Psoas muscle (tissue), 8 donors: ENCODE data around the gene GATA3. TPM values are rescaled to one million over a fixed set of nuclear protein-coding genes. Genes with fewer than 3 reads are reported as not detected.

ENCODE experiments used
- ATAC-seq, 4 donors: fragments of 200-7000 bp; cut with Tn5 transposase; one replicate each; pipeline ENCODE4 v1.9.1; 2020; ENCODE audit warnings: moderate library complexity in 3 of 4, mild to moderate bottlenecking in 2 of 4
- DNase-seq, 2 donors: peaks; one replicate each; pipeline ENCODE4 v3.0.0-alpha.2; 2020
- H3K27ac ChIP-seq: fragments of 200-600 bp; one replicate; pipeline ENCODE4 v1.8.0; 2022
- H3K27me3 ChIP-seq, 3 donors: fragments of 200-600 bp in 1 of 3; one replicate each; pipeline versions ENCODE4 v1.6.1 to v1.8.0; 2013 to 2022; ENCODE audit warnings: low read length in 2 of 3, mild to moderate bottlenecking in 2 of 3, moderate library complexity in 1 of 3; ENCODE audit not compliant: insufficient read depth in 3 of 3
- H3K36me3 ChIP-seq, 2 donors: fragments of 200-600 bp in 1 of 2; one replicate each; pipeline versions ENCODE4 v1.6.1 to v1.8.0; 2013 to 2022; ENCODE audit warnings: low read depth in 1 of 2, mild to moderate bottlenecking in 1 of 2, moderate library complexity in 1 of 2; ENCODE audit not compliant: insufficient read depth in 1 of 2
- H3K4me1 ChIP-seq: fragments of 200-600 bp; one replicate; pipeline ENCODE4 v1.8.0; 2022
- H3K4me3 ChIP-seq: fragments of 200-600 bp; one replicate; pipeline ENCODE4 v1.8.0; 2022; ENCODE audit warnings: mild to moderate bottlenecking
- H3K9me3 ChIP-seq: fragments of 200-600 bp; one replicate; pipeline ENCODE4 v1.8.0; 2022
- WGBS, 3 donors: extraction: QIAGEN DNeasy Blood & Tissue Kit; methylation state at CpG; one replicate each; pipeline versions ENCODE4 v1.1.6 to v1.1.7; 2013; 5-methylcytosine and 5-hydroxymethylcytosine counted together
- intact Hi-C, 2 donors: fragments of 100-400 bp; cut with DNase I; formaldehyde crosslinking; loops; one replicate each; pipeline versions ENCODE4 v1.11.0 to v1.14.2; 2022
- polyA plus RNA-seq, 3 donors: library from polyadenylated mRNA; stranded (reverse); fragments of 200-250 nt; gene quantifications; one replicate each; pipeline ENCODE4 v1.2.3, GENCODE V29; 2013
- total RNA-seq, 4 donors: library from RNA; stranded (reverse); fragmentation: NEBNext Ultra II Directional in 2 of 4; extraction: Animal tissue kit (Norgen Biotek cat#: 25700) in 2 of 4; gene quantifications; one replicate each; pipeline versions ENCODE4 v1.2.1 to v1.2.4, GENCODE V29; 2021 to 2023
- TF ChIP-seq, protein P1 (sequence below): fragments of 200-600 bp; IDR thresholded peaks from one replicate; pipeline ENCODE4 v1.8.0; 2022; ENCODE audit warnings: antibody characterized with exemption
- donor health status: healthy with polysubstance abuse.
- donor health status: DM: no; HTN: no; CAD: no; lungs with moderate emphysema.
- donor health status: Bipolar disorder and iron deficiency.
- donor health status: healthy.
- donor health status: DM: yes; HTN: yes; CAD: no.
- donor health status: DM: no; HTN: no; CAD: no.
- donor health status: DM: no; HTN: no; CAD: no.
- donor health status: DM: yes; HTN: yes; CAD: no.

Gene GATA3
- total and polyA plus RNA-seq, 7 donors, result 0.64 to 1.8 (median 0.74) TPM

DNA sequence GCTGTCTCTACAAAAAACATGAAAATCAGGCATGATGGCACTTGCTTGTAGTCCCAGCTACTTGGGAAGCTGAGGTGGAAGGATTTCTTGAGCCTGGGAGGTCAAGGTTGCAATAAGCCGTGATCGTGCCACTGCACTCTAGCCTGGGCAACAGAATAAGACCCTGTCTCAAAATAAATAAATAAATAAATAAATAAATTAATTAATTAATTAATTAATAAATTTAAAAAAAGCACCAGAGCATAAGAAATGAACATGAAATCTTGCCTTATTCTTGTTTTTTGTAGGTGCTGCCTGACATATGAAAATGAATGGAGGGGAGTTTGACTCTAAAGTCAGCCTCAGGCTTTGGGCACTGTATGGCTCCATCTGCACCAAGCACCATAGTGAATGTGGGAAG is 69.9 kb downstream of the GATA3 start:
- Histone ChIP-seq H3K4me1 (no peaks in the 10 kb centered on the region), H3K27me3 (peaks cover 0 to 2% (median 0%) of the 10 kb centered on the region in 3 donors), H3K4me3 (no peak overlapping the region), H3K27ac (no peak overlapping the region), H3K9me3 (no peaks in the 10 kb centered on the region), H3K36me3 (no peaks in the 10 kb centered on the region)
- no peak for ATAC-seq
- intact Hi-C loops, result no loop called here
- no peak for DNase-seq
- 95 to 96% (median 95%) methylated on average over 2 of the region's 2 CpGs for WGBS, 3 donors
- TF ChIP-seq, protein P1, sequence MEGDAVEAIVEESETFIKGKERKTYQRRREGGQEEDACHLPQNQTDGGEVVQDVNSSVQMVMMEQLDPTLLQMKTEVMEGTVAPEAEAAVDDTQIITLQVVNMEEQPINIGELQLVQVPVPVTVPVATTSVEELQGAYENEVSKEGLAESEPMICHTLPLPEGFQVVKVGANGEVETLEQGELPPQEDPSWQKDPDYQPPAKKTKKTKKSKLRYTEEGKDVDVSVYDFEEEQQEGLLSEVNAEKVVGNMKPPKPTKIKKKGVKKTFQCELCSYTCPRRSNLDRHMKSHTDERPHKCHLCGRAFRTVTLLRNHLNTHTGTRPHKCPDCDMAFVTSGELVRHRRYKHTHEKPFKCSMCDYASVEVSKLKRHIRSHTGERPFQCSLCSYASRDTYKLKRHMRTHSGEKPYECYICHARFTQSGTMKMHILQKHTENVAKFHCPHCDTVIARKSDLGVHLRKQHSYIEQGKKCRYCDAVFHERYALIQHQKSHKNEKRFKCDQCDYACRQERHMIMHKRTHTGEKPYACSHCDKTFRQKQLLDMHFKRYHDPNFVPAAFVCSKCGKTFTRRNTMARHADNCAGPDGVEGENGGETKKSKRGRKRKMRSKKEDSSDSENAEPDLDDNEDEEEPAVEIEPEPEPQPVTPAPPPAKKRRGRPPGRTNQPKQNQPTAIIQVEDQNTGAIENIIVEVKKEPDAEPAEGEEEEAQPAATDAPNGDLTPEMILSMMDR, result no peak

Other genes with a start within 250 kb of the GATA3 start
- gene TAF3, start 236.2 kb upstream of the GATA3 start, total RNA-seq, result 10 to 100 TPM; 10.0 to 14.7 (median 13.6) TPM
- 10 to 100 TPM in 1 of 3 donors, 1 to 10 TPM in 2; 4.6 to 21.5 (median 7.3) TPM for gene TAF3, start 236.2 kb upstream of the GATA3 start, polyA plus RNA-seq